Measurements from ENCODE around the gene CTNNA3.

The CTNNA3 gene

DNA sequence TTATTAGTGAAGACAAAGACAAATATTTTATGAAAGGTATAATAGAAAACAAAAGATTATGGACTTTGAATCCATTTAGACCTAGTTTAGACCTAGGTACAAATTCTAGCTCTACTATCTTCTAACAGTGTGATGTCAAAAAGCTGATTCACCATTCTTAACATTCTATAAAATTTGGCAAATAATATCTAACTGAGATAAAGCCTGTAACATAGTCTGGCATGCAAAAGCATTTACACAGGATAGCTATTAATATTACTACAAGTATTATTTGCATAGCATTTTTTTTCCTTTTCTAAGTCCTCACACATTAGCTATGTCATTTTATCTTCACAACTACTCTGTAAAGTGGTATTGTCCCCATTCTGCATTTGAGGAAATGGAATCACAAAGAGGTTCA is 949.7 kb downstream of the CTNNA3 start:
- Histone ChIP-seq H3K79me2 (no peaks in the 10 kb centered on the region), H3K27ac (no peak overlapping the region), H3K4me1 (no peaks in the 10 kb centered on the region), H2AFZ (no peak overlapping the region), H3K4me2 (ENCODE audit: low read length) (no peak overlapping the region), H3K36me3 (ENCODE audit: control insufficient read depth, insufficient read depth, low read length) (no peaks in the 10 kb centered on the region), H3K9me3 (ENCODE audit: control insufficient read depth, low read length) (no peaks in the 10 kb centered on the region), H3K4me3 (ENCODE audit: low read depth, low read length) (no peak overlapping the region), H3K9ac (no peak overlapping the region), H3K27me3 (ENCODE audit: control insufficient read depth, insufficient read depth, low read length) (no peaks in the 10 kb centered on the region)
- TF ChIP-seq, protein P1, sequence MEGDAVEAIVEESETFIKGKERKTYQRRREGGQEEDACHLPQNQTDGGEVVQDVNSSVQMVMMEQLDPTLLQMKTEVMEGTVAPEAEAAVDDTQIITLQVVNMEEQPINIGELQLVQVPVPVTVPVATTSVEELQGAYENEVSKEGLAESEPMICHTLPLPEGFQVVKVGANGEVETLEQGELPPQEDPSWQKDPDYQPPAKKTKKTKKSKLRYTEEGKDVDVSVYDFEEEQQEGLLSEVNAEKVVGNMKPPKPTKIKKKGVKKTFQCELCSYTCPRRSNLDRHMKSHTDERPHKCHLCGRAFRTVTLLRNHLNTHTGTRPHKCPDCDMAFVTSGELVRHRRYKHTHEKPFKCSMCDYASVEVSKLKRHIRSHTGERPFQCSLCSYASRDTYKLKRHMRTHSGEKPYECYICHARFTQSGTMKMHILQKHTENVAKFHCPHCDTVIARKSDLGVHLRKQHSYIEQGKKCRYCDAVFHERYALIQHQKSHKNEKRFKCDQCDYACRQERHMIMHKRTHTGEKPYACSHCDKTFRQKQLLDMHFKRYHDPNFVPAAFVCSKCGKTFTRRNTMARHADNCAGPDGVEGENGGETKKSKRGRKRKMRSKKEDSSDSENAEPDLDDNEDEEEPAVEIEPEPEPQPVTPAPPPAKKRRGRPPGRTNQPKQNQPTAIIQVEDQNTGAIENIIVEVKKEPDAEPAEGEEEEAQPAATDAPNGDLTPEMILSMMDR (IDR thresholded peaks at IDR 0.05) = no peak

DNA sequence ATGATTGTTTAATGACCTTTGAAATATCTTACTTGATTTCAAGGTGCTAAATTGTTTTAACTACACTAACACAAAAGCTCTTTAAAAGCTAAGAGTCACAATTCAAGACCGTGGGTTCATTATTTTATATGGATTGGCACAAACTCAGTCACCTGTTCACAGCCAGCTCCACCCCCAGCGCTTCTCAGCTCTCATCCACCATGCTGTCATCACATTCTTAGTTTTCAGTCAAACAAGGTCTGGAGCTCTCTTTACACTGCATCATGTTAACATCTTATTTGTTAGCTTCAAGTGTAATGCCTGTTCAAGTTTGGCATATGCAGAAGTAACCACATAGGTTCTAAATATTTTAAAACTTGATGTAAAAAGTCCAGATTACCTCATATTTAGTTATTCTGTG is 951.1 kb downstream of the CTNNA3 start:
- no peak overlapping the region for H3K9ac ChIP-seq
- H3K36me3 ChIP-seq (ENCODE audit: control insufficient read depth, insufficient read depth, low read length) = no peaks in the 10 kb centered on the region
- no peaks in the 10 kb centered on the region for H3K4me1 ChIP-seq
- TF ChIP-seq, protein P1 (IDR thresholded peaks at IDR 0.05) = no peak
- H3K27ac ChIP-seq = no peak overlapping the region
- no peak overlapping the region for H3K4me3 ChIP-seq (ENCODE audit: low read depth, low read length)
- H2AFZ ChIP-seq = no peak overlapping the region
- H3K9me3 ChIP-seq (ENCODE audit: control insufficient read depth, low read length) = no peaks in the 10 kb centered on the region
- H3K27me3 ChIP-seq (ENCODE audit: control insufficient read depth, insufficient read depth, low read length) = no peaks in the 10 kb centered on the region
- no peaks in the 10 kb centered on the region for H3K79me2 ChIP-seq
- no peak overlapping the region for H3K4me2 ChIP-seq (ENCODE audit: low read length)

DNA sequence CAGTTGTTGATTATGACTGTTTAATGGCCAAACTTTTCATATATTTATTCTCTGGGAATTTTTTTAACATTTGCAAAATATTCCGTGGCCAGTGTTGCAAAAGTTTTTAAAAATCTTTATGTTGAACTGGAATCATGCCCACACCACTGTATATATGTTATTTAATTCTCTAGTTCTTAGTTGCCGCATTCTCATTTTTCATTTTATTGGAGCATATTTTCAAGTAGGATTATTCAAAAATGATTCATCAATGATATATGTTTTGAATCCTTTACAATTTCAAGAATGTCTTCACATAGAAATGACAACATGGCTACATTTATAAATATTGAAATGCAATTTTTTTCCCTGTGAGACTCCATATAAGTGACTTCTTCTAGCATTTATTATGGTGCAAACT is 958.8 kb downstream of the CTNNA3 start:
- TF ChIP-seq, protein P1 (IDR thresholded peaks at IDR 0.05) = no peak
- Histone ChIP-seq H3K27ac (no peak overlapping the region), H2AFZ (no peak overlapping the region), H3K9me3 (ENCODE audit: control insufficient read depth, low read length) (no peaks in the 10 kb centered on the region), H3K27me3 (ENCODE audit: control insufficient read depth, insufficient read depth, low read length) (no peaks in the 10 kb centered on the region), H3K4me3 (ENCODE audit: low read depth, low read length) (no peak overlapping the region), H3K4me1 (no peaks in the 10 kb centered on the region), H3K79me2 (no peaks in the 10 kb centered on the region), H3K36me3 (ENCODE audit: control insufficient read depth, insufficient read depth, low read length) (no peaks in the 10 kb centered on the region), H3K9ac (no peak overlapping the region), H3K4me2 (ENCODE audit: low read length) (no peak overlapping the region)

DNA sequence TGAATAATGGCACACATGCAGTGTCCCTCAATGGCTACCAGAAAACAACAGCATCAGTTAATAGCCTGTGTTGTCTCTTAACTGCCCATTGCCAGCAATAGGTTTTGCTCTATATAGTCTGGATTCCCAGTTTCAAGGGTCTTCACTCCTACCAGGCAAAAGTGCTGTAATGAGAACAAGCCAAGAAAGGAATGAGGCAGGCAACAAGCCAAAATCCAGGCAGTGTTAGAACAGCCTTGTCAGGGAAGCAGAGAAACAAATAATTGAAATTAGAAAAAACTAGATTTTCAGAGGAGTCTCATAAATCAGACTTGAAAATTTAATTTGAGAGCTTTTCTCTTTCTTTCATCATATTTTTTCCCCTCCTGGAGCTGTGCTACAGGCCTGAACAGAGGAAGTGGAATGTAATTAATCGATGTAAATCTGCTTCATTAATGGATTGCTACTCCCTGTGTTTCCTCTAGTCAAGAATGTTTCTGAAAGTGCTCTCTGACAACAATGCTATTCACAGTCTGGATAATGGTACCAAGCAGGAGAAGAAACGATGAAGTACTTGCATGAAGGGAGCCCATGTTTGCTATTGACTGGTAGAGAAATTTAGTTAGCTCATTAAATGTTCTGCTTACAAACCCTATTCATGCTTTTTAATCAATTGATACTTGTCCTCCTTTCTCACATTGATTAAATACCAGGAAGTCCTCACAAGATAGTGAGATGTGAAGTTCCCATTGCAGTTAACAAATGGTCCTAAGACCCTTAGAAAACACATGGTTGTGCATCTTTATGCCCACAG is 972.2 kb downstream of the CTNNA3 start:
- no peak overlapping the region for H3K9ac ChIP-seq
- H3K36me3 ChIP-seq (ENCODE audit: control insufficient read depth, insufficient read depth, low read length) = no peaks in the 10 kb centered on the region
- no peaks in the 10 kb centered on the region for H3K79me2 ChIP-seq
- no peaks in the 10 kb centered on the region for H3K9me3 ChIP-seq (ENCODE audit: control insufficient read depth, low read length)
- no peak overlapping the region for H3K4me2 ChIP-seq (ENCODE audit: low read length)
- TF ChIP-seq, protein P1 (IDR thresholded peaks at IDR 0.05) = no peak
- H2AFZ ChIP-seq = no peak overlapping the region
- no peak overlapping the region for H3K4me3 ChIP-seq (ENCODE audit: low read depth, low read length)
- H3K27ac ChIP-seq = no peak overlapping the region
- H3K27me3 ChIP-seq (ENCODE audit: control insufficient read depth, insufficient read depth, low read length) = no peaks in the 10 kb centered on the region
- no peaks in the 10 kb centered on the region for H3K4me1 ChIP-seq

DNA sequence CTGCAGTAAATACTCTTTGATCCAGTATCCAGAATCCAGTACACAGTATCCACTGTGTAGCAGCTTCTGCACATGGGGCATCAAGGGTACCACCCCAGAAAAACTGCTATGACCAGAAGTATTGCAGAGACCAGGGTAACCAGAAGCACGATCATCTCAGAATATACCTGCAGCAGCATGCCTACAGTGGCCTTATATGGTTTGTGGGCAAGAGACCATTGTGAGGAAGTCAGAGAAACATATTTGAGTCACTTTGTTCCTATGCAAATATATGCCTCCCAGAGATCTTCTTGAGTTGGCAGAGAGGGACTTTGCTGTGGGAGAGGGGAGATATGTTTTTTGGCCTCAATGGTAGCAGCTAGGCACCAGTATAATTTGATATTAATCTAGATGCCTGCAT is 976.5 kb downstream of the CTNNA3 start:
- TF ChIP-seq, protein P1 (IDR thresholded peaks at IDR 0.05) = no peak

More for the DNA sequence above, 976.5 kb downstream of the CTNNA3 start:
- Histone ChIP-seq H3K4me2 (ENCODE audit: low read length) (no peak overlapping the region), H2AFZ (no peak overlapping the region), H3K79me2 (no peaks in the 10 kb centered on the region), H3K9ac (no peak overlapping the region), H3K4me3 (ENCODE audit: low read depth, low read length) (no peak overlapping the region), H3K36me3 (ENCODE audit: control insufficient read depth, insufficient read depth, low read length) (no peaks in the 10 kb centered on the region), H3K4me1 (no peaks in the 10 kb centered on the region), H3K27me3 (ENCODE audit: control insufficient read depth, insufficient read depth, low read length) (no peaks in the 10 kb centered on the region), H3K9me3 (ENCODE audit: control insufficient read depth, low read length) (no peaks in the 10 kb centered on the region), H3K27ac (no peak overlapping the region)

All from parathyroid adenoma (tissue), 2 donors.